Loucy (cell line): ENCODE measurements around the gene PBX1.

ENCODE experiments used
- CTCF ChIP-seq: fragments of 200-600 bp; sonication (generic); conservative IDR thresholded peaks from 2 replicates; pipeline ENCODE4 v1.5.1; 2014; ENCODE audit warnings: mild to moderate bottlenecking, antibody characterized with exemption, low read length
- EZH2phosphoT487 ChIP-seq: fragments of 200-600 bp; IDR thresholded peaks from 2 replicates; pipeline ENCODE4 v1.6.1; 2018; ENCODE audit warnings: antibody characterized with exemption, mild to moderate bottlenecking, moderate library complexity, borderline replicate concordance

- no peak for TF ChIP-seq CTCF
- no peak for TF ChIP-seq EZH2phosphoT487
Observed at GRCh38 chr1:164760569-164760968, 201.6 kb downstream of the PBX1 start.
